K562 (cell line): ENCODE measurements around the gene PRKRIP1. TPM values are rescaled to one million over a fixed set of nuclear protein-coding genes. Genes with fewer than 3 reads are reported as not detected.
A peak's percentile ranks its signal among the peaks of the same experiment; 100 is the strongest.

Experiments used
- CBX1 ChIP-seq: sonication (generic); IDR thresholded peaks from 2 replicates; pipeline ENCODE4 v1.6.1; 2016; ENCODE audit warnings: antibody characterized with exemption, low read depth, mild to moderate bottlenecking
- CTBP1 ChIP-seq: fragments of 450-650 bp; IDR thresholded peaks from 2 replicates; pipeline ENCODE4 v1.6.1; 2016; ENCODE audit warnings: borderline replicate concordance
- DNMT1 ChIP-seq: fragments of 450-650 bp; IDR thresholded peaks from 2 replicates; pipeline ENCODE4 v1.6.1; 2016; ENCODE audit warnings: antibody characterized with exemption, mild to moderate bottlenecking
- ERF ChIP-seq: fragments of 450-650 bp; formaldehyde crosslinking; IDR thresholded peaks from 2 replicates; pipeline ENCODE4 v1.4.0; 2020; ENCODE audit warnings: mild to moderate bottlenecking, mixed read lengths
- GMEB1 ChIP-seq: fragments of 250-450 bp; sonication (Bioruptor Pico); IDR thresholded peaks from 2 replicates; pipeline ENCODE4 v1.4.0; 2020; ENCODE audit warnings: mild to moderate bottlenecking
- GTF2E2 ChIP-seq: fragments of 200-800 bp; sonication (Bioruptor generic); IDR thresholded peaks from 2 replicates; pipeline ENCODE4 v1.6.1; 2016; ENCODE audit warnings: missing genetic modification characterization, missing compliant biosample characterization
- HES1 ChIP-seq: fragments of 450-650 bp; IDR thresholded peaks from 2 replicates; pipeline ENCODE4 v1.6.1; 2016; ENCODE audit warnings: low read depth, mild to moderate bottlenecking, moderate library complexity
- HIVEP1 ChIP-seq: fragments of 250-450 bp; sonication (Bioruptor Pico); IDR thresholded peaks from 2 replicates; pipeline ENCODE4 v1.4.0; 2020; ENCODE audit warnings: mild to moderate bottlenecking
- MAZ ChIP-seq, 2 experiments: fragments of 450-650 bp in 1 of 2; sonication (generic) in 1 of 2; formaldehyde crosslinking; IDR thresholded peaks in 1 of 2; conservative IDR thresholded peaks in 1 of 2; 2 replicates each; pipeline versions ENCODE4 v1.4.0 to v1.5.0; 2020; ENCODE audit warnings: mild to moderate bottlenecking in 1 of 2, missing genetic modification reagents in 1 of 2
- MBD2 ChIP-seq: sonication (generic); IDR thresholded peaks from 2 replicates; pipeline ENCODE4 v1.6.1; 2016; ENCODE audit warnings: low read depth, borderline replicate concordance
- MECOM ChIP-seq: fragments of 250-450 bp; sonication (Bioruptor Pico); IDR thresholded peaks from 2 replicates; pipeline ENCODE4 v1.8.0; 2022; ENCODE audit warnings: inconsistent platforms
- MYC ChIP-seq, 2 experiments: fragments of 250-450 bp in 1 of 2; sonication (Bioruptor Pico) in 1 of 2; IDR thresholded peaks; 2 replicates each; pipeline versions ENCODE4 v1.5.1 to v1.6.1; 2012 to 2021; ENCODE audit warnings: low read depth in 2 of 2, borderline replicate concordance in 1 of 2, improper control_type of control experiment in 1 of 2, low read length in 1 of 2, mild to moderate bottlenecking in 1 of 2, moderate library complexity in 1 of 2
- NFIC ChIP-seq: fragments of 450-650 bp; IDR thresholded peaks from 2 replicates; pipeline ENCODE4 v1.6.1; 2017; ENCODE audit warnings: mild to moderate bottlenecking, inconsistent platforms
- STAT5B ChIP-seq: fragments of 250-450 bp; sonication (Bioruptor Pico); IDR thresholded peaks from 2 replicates; pipeline ENCODE4 v1.8.0; 2021; ENCODE audit warnings: mild to moderate bottlenecking, inconsistent platforms
- ZNF551 ChIP-seq: fragments of 250-450 bp; sonication (Bioruptor Pico); IDR thresholded peaks from 2 replicates; pipeline ENCODE4 v1.5.0; 2021; ENCODE audit warnings: mild to moderate bottlenecking, moderate library complexity
- ZNF76 ChIP-seq: fragments of 250-450 bp; sonication (Bioruptor Pico); IDR thresholded peaks from 2 replicates; pipeline ENCODE4 v1.4.0; 2020; ENCODE audit warnings: mild to moderate bottlenecking, moderate library complexity, borderline replicate concordance
- polyA plus RNA-seq, 8 experiments: library from polyadenylated mRNA; depleted of rRNA in 4 of 8; stranded (reverse) in 5 of 8; unstranded in 3 of 8; fragments of >200 nt; fragmentation: Nextera tagmentation in 2 of 8; fragmentation: Illumina TruSeq in 1 of 8; extraction: Ambion mirVana in 2 of 8; extraction: Trizol in 1 of 8; gene quantifications; 2 replicates each; pipeline versions ENCODE4 v1.2.1 to v1.2.3, GENCODE V29; 2011 to 2014; ENCODE audit warnings: inconsistent platforms in 1 of 8, missing spikeins in 1 of 8
- total RNA-seq, 7 experiments: library from RNA; depleted of rRNA in 6 of 7; stranded (reverse); fragments of >200 nt in 6 of 7; fragmentation: Illumina TruSeq in 2 of 7; extraction: Trizol in 2 of 7; gene quantifications; 2 replicates each; pipeline versions ENCODE4 v1.2.1 to v1.2.3, GENCODE V29; 2011 to 2021; ENCODE audit warnings: low replicate concordance in 1 of 7
- TF ChIP-seq, protein P1 (sequence below): sonication (generic); formaldehyde crosslinking; IDR thresholded peaks from 2 replicates; pipeline ENCODE4 v1.8.1; 2023; ENCODE audit warnings: mild to moderate bottlenecking, missing genetic modification reagents

The PRKRIP1 gene
- total and polyA plus RNA-seq, 9 of the 15 experiments (the other 6 are each of a cell fraction or from before 2014, with no cell fraction given) = 14.9 to 52.1 (median 19.8) TPM

- TF ChIP-seq, protein P1, sequence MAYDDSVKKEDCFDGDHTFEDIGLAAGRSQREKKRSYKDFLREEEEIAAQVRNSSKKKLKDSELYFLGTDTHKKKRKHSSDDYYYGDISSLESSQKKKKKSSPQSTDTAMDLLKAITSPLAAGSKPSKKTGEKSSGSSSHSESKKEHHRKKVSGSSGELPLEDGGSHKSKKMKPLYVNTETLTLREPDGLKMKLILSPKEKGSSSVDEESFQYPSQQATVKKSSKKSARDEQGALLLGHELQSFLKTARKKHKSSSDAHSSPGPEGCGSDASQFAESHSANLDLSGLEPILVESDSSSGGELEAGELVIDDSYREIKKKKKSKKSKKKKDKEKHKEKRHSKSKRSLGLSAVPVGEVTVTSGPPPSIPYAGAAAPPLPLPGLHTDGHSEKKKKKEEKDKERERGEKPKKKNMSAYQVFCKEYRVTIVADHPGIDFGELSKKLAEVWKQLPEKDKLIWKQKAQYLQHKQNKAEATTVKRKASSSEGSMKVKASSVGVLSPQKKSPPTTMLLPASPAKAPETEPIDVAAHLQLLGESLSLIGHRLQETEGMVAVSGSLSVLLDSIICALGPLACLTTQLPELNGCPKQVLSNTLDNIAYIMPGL (CRISPR knock-in tag) = 0 out of 2 replicates have a peak, but pooled peaks have one; percentile 58
- peak; percentile 75; the same call in 1 of the 2 replicates for TF ChIP-seq ZNF551 (CRISPR knock-in tag)
- TF ChIP-seq STAT5B (CRISPR knock-in tag) = no peak
- TF ChIP-seq GTF2E2 = no peak
- TF ChIP-seq GMEB1 (CRISPR knock-in tag) = no peak
- TF ChIP-seq CBX1 = no peak
- TF ChIP-seq ZNF76 (CRISPR knock-in tag) = no peak
- TF ChIP-seq MAZ (CRISPR knock-in tag; conservative IDR thresholded peaks at IDR 0.05 in 1 of 2, IDR thresholded peaks at IDR 0.05 in 1 of 2) = peak; percentile 73 to 78
- peak; percentile 92 for TF ChIP-seq NFIC
- peak; percentile 66; the same call in 1 of the 2 replicates for TF ChIP-seq MYC (IDR thresholded peaks at IDR 0.05; ENCODE audit: low read depth, low read length)
- TF ChIP-seq MYC (CRISPR knock-in tag; IDR thresholded peaks at IDR 0.05; ENCODE audit: borderline replicate concordance, low read depth) = peak; percentile 73; the same call in 1 of the 2 replicates
- 0 out of 2 replicates have a peak, but pooled peaks have one; percentile 70 for TF ChIP-seq MBD2
- TF ChIP-seq MECOM (CRISPR knock-in tag) = 0 out of 2 replicates have a peak, but pooled peaks have one; percentile 37
- peak; percentile 42; the same call in 1 of the 2 replicates for TF ChIP-seq CTBP1
- TF ChIP-seq DNMT1 = peak; percentile 99
- no peak for TF ChIP-seq HIVEP1
- no peak for TF ChIP-seq HES1
- TF ChIP-seq ERF = peak; percentile 37; the same call in 1 of the 2 replicates
Observed at GRCh38 chr7:102395873-102396709, at the start of gene PRKRIP1 (continued).
